ENCODE measurements around the gene SEMA3F.

SEMA3F gene

DNA sequence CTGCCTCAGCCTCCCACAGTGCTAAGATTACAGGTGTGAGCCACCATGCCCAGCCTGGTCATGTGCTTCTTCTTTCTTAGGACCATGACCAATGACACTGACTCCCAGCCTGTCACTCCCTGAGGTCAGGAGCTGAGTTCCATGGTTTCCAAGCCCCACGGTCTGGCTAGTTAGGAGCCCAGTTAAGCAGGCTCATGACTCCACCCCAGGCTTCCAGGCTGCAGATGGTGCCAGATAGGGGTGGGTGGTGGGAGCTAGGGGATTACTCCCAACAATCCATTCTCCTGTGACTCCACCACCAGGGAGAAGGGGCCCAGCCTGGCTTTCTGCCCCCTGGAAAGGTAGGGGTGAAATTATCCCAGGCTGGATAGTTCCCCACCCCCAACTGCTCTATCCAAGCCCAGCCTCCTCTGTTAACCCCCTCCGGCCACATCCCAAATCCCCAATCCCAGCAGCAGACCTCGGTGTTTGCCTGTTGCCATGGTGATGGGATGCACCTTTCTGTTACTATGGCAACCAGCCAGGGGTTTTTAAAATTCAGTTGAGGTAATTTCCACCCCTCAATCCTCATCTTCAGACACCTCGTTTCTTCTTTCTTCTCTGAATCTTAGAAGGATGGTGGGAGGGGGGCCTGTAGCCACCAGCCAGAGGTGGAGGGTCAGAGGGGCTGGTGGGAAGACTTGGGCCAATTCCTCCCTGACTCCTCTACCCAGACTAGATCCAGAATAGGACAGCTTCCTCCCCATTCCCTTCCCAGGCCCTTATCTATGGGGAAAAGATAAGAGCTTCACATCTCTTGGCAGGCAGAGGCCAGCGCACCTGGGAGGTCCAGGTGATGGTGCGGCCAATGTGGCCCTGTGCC, 22.5 kb upstream of the SEMA3F start:
- DNase-seq (ENCODE audit: low read depth), result no peak

DNA sequence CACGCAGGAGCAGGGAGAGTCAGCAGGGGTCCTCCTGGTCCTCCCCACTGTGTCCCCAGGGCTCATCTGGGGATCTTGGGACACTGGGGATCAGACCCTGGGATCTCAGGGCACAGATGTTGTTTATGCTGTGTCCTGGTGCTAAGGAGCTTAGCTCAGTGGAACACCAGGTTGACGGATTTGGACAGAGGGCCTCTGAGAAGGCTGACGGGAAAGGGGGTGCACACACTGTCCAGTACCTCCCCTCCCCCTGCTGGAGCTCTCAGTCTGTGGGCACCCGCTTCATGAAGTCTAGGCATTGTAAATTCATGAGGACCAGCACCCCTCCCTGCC, 21.9 kb upstream of the SEMA3F start:
- DNase-seq (ENCODE audit: low read depth), result no peak

DNA sequence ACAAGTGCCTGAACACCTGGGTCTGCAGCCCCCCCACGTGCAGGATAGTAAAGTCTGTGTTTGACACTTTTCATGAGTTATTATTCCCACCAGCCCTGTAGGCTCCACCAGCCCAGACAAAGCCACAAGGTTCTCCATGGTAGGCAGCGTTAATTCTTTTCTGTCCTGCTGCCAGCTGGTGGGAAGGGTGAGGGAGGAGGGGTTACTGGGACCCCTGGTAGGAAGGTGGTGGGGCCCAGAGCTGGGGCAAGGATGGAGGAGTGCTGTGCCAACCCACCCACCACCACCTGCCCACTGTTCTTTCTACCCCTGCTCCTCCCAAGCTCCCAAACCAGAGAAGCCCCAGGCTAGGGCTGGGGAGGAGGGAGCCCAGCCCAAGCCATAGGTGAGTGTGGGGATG, 20.8 kb upstream of the SEMA3F start:
- DNase-seq (ENCODE audit: low read depth), result no peak

DNA sequence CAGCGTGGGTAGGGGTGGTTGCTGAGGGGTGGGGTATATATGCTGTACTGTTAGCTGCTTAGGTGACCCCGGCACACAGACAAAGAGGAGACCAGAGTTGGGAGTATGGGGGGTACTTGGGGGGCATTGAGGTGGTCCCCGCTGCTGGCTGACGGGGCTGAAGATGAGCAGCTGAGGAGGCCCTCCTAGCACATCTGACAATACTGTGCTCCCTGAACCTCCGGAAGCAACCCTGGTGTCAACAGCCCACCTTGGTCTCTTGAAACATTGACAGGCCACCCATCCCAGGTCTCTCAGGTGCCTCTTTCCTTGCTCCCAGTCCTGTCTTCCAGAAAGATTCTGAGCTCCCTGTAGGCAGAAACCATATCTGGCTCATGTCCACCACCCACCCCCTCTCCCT, 19.2 kb upstream of the SEMA3F start:
- no peak for DNase-seq (ENCODE audit: low read depth)

DNA sequence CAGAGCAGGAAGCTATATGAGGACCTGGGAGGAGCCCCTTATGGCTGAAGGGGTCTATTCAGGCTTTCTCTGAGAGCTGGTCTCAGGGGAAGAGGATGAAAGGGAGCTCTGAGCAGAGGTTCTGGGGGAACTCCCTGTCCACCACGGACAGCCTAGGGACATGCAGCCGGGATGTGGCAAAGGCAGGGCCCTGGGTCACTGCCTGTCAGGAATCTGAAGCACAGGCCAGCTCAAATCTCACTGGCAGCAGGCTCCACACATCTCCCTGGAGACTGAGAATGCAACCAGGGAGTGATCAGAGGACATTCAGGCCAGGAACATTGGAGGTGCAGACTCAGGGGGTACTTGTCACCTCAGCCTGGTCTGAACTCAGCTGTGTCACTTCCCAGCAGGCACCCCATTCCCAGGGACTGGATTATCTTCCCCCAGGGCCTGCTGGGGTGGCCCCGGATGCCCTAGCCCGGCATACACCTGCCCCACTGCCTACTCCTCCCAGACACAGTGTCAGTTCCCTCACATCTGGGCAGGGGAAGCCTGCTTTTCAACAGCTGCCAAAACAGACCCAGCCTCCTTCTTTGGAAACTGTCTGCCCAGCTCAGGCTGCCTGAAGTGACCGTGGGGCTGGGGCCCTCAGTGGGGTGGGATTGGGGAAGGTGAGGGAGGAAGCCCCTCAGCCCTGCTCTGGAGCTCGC, 18.3 kb upstream of the SEMA3F start:
- DNase-seq (ENCODE audit: low read depth), result no peak

DNA sequence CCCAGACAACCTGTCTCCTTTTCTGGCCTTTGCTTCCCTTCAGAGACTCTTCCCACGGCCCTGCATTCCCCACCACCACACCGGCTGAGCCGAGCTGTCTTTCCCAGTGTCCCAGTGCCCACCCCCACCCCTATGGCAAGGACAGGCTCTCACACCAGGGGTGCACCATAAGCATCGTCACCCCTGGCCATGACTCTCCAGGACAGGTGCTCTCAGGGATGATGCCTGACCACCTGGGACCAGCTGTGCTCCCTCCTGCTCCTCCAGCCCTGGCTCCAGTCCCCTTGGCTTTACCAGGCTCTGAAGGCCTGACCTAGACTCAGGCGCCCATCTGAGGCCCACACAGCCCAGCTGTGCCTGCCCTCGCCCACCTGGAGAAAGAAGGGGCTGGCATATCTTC, 17.6 kb upstream of the SEMA3F start:
- no peak for DNase-seq (ENCODE audit: low read depth)

DNA sequence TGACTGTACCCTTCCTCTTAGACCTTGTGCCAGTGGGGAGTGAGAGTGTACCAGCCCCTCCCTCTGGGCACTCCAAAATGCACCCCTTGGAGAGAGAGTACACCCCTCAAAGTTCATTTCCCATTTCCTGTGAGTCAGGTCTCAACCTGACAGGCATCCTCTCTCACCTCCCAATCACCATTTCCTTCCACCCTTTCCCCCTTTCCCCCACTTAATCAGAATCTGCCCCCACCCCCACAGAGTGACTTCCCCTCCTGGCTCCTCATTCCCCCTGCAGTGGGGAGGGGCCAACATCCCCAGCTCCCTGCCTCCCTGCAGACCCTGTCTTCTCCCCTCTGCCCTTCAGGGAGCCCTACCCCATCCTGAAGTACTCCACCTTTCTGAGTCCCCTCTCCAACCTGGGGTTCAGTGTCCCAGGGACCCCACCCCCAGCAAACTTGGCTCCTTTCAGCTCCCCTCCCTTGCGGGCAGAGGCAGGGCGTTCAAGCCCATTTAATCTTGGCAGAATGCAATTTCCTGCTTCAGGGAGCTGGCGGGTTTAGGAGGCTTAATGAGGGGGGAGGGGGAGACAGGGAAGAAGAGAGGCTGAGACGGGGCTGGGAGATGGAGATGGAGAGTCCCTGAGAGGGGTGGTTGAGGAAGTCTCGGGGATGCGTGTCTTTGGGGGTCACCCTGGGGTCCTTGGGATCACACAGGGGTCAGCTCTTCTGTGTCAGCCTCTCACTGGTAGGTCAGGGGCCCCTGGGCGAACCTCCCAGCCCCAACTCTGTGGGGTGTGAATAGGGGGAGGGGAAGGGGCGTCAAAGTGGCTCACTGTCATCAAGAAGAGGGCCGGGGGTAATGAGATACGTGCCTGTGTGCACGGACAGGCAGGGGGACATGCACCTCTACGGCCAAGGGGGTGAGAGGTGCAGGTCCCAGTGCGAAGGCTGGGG, 16.6 kb upstream of the SEMA3F start:
- DNase-seq (ENCODE audit: low read depth), result no peak

DNA sequence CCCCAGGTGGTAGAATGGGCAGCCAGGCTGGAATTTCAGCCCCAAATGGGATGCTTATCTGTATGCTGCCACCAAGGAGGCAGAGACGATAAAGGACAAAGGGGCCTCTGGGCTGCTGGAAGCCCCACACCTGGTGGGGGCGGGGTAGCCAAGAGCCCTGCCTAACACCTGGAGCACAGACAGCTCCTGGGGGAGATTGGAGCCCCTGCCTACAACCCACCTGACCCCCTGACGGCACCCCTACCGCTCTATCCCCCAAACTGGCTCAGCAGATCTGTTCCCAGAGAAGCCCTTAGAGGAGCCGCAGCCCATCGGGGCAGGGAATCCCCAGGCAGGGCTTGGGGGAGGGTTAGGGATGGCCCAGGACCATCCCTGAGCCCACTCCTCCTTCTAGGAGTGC, 15.8 kb upstream of the SEMA3F start:
- DNase-seq (ENCODE audit: low read depth), result no peak

DNA sequence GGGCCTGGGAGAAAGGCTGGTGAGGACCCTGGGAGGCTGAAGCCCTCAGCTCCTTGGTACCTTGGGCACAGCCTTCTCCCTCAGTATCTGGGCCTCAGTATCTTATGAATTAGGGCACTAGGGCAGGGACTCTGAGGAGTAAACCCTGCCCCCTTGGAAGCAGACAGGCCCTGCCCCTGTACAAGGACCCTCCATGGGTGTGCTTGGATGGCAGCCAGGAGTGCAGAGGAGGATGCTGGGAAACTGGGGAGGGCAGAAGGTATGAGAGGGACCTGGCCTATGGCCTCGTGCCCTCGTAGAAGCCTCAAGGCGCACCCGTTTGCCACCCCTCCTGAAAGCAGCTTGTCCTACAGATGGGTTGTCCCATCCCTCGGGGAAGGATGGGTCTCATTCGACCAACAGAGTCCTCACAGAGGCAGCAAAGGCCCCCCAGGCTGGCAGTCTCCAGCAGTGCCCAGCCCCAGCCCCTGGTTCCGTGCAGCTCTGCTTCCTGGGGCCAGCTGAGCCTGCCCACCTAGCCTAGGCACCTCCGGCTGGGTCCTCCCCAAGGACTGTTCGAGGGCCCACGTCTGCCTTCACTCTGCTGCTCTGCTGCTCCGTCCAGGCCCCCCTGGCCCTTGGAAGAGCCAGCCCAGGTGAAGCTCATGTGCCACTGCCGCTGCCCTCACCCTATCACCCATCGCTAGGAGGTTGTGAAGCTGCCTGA, 15.3 kb upstream of the SEMA3F start:
- DNase-seq (ENCODE audit: low read depth), result no peak

DNA sequence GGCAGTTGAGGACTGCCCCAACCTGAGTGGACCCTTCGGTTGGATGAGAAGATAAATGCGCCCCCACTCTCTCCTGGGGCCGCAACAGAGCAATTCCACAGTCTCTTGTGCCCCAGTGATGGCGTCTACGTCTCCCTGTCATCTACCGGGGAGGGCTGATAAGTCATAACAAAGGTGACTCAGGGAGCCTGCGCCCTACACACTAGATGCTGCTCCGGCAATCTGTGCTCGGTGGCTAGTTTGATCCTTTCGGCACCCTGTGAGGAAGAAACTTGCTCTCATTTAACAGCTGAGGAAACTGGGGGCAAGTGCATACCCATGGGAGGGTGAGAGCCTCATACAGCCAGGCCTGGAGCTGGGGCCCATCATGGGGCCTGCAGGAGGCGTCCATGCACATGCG, 14.1 kb upstream of the SEMA3F start:
- DNase-seq (ENCODE audit: low read depth), result no peak

DNA sequence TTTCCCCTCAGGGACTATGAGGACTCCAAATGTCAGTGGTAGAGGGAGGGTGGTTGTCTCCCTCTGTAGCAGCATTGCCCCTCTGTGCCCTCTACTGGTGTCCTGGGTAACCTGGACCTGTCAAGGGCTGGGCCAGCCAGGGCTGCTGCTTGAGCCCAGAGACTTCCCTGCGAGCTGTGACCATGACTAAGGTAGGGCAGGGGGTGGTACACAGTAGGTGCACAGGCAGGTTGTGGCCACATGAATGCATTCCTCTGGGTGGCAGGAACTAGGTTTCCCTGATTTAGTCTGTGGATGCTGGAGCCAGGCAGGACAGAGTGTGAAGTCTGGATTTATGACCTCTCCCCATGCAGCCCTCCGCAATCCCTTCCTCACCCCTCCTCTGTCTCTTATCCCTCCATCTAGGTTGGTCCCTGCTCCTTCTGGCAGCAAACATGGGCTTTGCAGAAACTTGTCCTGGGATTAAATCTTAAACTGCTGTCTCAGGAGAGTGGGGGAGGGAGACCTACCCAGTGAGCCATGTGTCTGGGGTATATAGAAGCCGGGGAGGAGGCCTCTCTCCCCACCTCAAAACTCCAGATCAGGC, 8.7 kb upstream of the SEMA3F start:
- no peak for DNase-seq (ENCODE audit: low read depth)

DNA sequence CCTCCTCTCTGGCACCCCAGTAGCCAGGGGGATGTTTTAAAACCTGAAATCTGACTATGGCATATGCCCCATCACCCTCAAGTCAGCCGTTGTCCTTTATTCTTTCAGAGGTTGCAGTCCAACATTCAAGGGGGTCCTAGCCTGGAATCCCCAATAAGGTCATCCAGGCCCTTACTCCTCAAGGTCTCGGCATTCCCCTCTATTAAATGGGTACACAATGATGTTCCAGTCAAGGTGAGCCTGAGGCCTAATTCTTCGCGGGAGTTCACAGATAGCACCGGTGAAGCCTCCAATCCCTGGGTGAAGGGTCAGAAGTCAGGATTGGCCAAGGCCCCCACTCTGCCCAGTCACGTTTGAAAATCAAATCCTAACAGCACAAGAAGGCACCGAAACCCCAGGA, 8.1 kb upstream of the SEMA3F start:
- no peak for DNase-seq (ENCODE audit: low read depth)

DNA sequence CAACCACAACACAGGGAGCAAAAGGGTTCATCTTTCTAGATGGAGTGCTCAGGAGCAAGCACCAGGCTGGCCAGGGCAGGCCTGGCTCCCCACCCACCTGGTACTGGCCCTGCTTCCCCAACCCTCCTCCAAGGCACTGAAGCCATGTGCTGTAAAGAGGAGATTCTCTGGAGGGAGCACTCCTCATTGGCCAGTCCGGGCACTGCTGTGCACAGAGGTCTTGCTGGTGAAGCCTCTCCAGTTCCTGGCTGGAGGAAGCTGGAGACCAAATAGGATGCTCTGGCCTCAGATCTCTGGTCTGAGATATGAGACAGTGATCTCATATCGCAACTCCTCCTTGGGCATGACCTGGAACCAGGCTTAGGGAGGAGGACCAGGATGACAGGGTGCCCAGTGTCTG, 7.7 kb upstream of the SEMA3F start:
- DNase-seq (ENCODE audit: low read depth), result no peak

DNA sequence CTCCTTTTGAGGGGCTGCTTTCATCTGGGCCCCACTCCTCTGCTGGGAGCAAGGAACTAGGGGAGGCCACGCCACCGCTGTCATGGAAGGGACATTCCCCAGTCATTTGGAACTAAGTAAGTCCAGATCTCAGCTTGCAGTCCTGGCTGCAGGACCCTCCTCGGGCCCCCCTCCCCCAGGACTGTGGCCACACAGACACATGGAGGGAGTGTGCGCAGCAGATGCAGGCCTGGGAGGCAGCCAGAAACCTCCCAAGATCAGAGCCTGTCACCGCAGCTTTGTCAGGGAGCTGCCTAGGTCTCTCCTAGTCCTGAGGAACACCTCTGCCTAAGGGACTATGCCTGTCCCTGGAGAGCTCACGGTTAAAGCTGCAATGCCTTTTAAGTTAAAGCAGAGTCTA, 7.3 kb upstream of the SEMA3F start:
- DNase-seq (ENCODE audit: low read depth), result no peak

DNA sequence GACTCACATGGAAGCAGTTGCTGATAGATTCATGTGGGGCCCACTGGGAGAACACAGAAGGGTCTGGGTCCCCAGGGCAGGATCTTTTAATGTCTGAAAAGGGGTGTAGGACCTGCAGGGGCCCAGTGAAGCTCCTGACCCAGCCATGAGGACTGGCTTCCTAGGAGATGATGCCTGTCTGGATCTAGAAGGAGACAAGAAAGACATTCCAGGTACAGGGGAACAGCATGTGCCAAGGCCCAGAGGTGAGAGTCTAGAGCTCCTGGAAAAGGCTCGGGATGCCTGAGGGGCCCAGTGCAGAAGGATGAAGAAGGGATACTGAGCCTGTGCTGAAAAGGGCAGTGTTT, 4.7 kb upstream of the SEMA3F start:
- no peak for DNase-seq (ENCODE audit: low read depth)

DNA sequence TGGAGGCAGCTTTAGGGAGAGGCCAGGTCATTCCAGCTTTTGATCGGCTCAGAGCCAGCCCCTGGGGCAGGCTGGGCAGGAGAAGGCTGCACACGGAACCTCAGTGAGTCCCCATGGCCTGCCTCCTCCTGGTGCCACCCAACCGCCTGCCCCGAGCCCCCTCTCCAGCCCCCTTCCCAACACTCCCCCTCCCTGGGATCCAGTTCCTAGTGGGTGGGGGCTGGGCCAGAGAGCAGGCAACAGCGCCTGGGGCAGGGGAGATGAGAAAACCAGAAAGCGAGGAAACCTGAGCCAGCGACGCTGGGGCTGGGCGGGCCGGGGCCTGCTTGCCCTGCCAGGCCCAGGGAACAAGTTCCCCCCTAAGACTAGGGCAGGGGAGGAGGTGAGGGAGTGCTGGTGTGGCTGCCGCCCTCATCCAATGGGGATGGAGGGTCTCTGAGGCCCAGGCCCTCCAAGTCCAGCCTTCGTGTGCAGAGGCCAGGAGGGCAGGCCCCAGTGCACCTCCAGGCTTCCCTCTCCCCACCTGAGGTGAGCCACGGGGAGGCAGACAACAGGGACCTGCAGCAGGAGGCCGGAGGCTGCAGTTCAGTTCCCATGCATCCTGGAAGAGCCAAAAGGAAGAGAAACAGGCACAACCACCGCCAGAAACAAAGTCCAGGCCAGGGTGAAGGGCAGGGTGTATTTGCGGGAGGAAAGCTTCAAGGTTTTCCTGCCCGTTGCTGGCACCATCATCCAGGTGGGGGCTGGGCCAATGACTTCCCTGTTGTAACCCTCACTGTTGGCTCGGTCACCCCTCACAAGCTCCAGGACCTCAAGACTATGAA, 4.0 kb upstream of the SEMA3F start:
- no peak for DNase-seq (ENCODE audit: low read depth)

DNA sequence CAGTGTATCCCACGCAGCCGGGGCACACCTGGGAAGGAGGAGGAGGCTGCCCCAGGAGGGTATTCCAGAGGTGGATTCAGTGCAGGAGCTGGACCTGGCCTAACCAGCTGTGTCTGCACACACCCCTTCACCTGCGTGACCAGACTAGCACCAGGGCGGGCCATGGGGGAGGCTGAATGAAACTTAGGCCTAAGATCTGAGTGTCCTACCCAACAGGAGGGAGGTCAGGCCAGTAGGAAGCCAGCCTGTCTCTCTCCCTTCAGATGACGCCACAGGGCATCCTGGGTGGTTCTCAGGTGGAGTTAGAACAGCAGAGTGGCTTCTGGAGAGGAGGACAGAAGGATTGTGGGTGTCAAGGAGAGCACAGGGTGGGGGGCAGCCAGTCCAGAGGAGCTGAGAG, 3.4 kb upstream of the SEMA3F start:
- no peak for DNase-seq (ENCODE audit: low read depth)

DNA sequence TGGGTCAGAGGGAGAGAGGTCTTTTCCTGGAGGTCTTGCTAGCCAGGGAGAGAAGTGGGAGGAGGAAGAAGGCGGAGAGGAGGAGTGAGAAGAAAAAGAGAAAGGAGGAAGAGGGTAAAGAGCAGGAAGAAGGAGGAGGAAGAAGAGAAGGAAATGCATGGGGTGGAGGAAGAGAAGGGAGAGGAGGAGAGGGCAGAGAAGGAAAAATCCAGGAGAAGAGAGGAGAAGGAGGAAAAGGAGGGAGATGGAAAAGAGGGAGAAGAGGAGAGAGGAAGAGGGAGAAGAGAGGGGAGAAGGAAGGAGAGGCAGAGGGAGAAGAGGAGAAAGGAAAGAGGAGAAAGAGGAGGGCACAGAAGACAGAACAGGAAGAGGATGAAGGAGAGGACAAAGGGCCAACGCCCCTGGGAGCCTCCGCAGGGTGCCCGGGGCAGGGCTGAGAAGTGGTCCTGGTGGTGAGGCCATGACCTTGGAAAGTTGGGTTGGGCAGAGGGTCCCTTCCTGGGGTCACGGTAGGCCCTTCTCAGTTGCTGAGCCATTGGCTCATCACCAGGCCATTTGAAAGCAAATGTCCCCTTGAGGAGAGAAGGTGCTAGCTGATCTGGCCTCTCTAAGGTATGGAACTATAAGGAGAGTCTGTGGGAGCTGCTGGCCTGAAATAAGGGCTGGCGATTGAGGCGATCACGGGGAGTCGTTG, 1.2 kb upstream of the SEMA3F start:
- no peak for DNase-seq (ENCODE audit: low read depth)

DNA sequence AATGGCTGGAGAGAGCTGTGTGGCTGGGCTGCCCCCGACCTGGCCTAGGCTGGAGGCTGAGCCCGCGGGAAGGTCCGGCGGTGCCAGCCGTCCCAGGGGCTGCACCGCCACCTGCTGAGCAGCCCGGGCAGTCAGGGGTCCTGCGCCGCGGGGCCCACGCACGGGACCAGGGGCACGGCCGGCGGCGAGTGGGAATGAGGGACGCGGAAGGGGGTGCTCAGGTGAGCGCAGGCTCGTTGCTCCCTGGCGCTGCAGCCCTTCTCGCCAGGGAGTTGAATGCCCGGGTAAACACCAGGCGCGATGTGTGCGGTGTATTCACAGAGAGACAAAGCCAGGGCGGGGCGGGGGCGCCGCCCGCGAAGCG, 666 bp upstream of the SEMA3F start:
- DNase-seq (ENCODE audit: low read depth), result no peak

DNA sequence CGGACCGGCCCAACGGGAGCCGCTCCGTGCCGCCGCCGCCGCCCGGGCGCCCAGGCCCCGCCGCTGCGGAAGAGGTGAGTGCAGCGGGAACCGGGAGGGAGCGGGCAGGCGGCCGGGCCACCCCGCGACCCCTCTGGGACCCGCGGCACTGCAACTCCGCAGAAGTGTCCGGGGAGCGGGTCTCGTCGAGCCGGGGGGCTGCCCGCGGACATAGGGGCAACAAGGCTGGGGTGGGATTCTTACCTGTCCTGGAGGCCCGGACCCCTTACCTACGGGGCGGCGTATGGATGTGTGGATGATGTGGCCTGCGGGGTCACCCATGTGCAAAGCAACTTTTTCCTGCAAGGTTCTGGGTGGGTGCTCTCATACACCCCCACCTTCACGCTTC, 361 bp downstream of the SEMA3F start:
- DNase-seq (ENCODE audit: low read depth), result no peak

DNA sequence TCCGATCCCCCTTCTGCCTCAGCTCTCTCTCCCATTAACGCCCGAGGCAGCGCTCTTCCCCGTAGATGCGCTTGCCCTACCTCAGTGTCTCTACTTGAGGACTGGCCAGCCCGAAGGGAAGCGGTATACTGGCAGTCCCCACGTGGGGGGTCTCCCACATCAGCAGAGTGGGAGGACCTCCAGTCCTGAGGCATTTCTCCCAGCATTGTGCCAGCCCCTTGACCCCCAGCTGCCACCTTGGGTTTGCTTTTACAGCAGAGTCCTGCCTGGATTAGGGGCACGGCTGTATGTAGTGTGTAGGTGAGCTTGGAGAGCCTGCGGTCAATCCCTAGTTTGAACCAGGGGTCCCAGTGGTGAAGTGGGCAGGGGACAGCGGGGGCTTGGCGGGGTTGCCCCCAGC, 767 bp downstream of the SEMA3F start:
- DNase-seq (ENCODE audit: low read depth), result no peak
